ENCODE data around the gene TYMS. TPM values are rescaled to one million over a fixed set of nuclear protein-coding genes. Genes with fewer than 3 reads are reported as not detected.

The TYMS gene
- total and polyA plus RNA-seq, 12 donors, result 0.32 to 19.2 (median 3.8) TPM; not detected in 1

- 77 to 89% (median 81%) methylated on average over 8 of the region's 8 CpGs for WGBS, 4 donors
- no peak for TF ChIP-seq POLR2A (IDR thresholded peaks at IDR 0.05)
- TF ChIP-seq CTCF (IDR thresholded peaks at IDR 0.05), result no peak
- Histone ChIP-seq H3K9me3 (replicated peaks in 1 of 3) (no peaks in the 10 kb centered on the region), H3K36me3 (replicated peaks in 1 of 2) (peaks cover 0 to 18% of the 10 kb centered on the region in 2 donors), H3K4me1 (replicated peaks in 1 of 2) (peaks cover 9 to 10% of the 10 kb centered on the region in 2 donors), H3K27me3 (no peaks in the 10 kb centered on the region), H3K27ac (no peak overlapping the region), H3K4me3 (no peak overlapping the region)
- DNase-seq, result peak in 1 of 7 donors; percentile 10
- intact Hi-C loops (cut with DNase I), result no loop called here
These were observed 36.2 kb downstream of the TYMS start for GRCh38 chr18:693466-694187.

DNA sequence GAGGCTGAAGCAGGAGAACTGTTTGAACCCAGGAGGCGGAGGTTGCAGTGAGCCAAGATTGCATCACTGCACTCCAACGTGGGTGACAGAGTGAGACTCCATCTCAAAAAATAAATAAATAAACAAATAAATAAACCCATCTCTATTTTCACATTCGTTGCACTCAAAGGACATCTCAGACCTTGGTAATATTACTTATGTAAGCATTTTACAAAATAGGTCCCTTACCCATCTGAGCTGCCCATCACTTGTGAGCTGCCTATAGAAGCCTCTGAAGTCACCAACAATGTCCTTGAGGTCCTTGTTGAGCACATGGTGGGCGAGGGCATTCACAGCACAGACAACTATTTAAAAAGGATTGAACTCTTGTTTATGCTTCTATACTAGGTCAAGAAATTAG lies 39.6 kb downstream of the TYMS start:
- H3K27ac ChIP-seq, result no peak overlapping the region
- H3K4me1 ChIP-seq (replicated peaks in 1 of 2), result peaks cover 9 to 10% of the 10 kb centered on the region in 2 donors
- peak in 1 of 7 donors; percentile 13 for DNase-seq
- H3K4me3 ChIP-seq, result no peak overlapping the region
- TF ChIP-seq POLR2A (IDR thresholded peaks at IDR 0.05) (no peak), CTCF (IDR thresholded peaks at IDR 0.05) (no peak)
- H3K36me3 ChIP-seq (replicated peaks in 1 of 2), result peaks cover 0 to 18% of the 10 kb centered on the region in 2 donors
- WGBS, 4 donors, result 94 to 99% (median 97%) methylated on average over 4 of the region's 4 CpGs
- H3K27me3 ChIP-seq, result no peaks in the 10 kb centered on the region
- intact Hi-C loops (cut with DNase I), result no loop called here
- no peaks in the 10 kb centered on the region for H3K9me3 ChIP-seq (replicated peaks in 1 of 3)

DNA sequence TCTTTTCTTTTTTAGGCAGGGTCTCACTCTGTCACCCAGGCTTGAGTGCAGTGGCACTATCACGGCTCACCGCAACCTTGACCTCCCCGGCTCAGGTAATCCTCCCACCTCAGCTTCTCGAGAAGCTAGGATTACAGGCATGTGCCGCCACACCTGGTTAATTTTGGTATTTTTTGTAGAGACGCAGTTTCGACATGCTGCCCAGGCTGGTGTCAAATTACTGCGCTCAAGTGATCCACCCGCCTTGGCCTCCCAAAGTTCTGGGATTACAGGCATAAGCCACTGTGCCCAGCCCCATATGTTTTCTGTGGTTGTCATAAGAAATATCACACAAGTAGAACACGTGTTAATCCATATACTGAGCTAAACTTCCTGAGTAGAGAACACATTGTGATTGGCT lies 40.3 kb downstream of the TYMS start:
- TF ChIP-seq CTCF (IDR thresholded peaks at IDR 0.05) (no peak), POLR2A (IDR thresholded peaks at IDR 0.05) (no peak)
- WGBS, 4 donors, result 82 to 91% (median 90%) methylated on average over 10 of the region's 10 CpGs
- intact Hi-C loops (cut with DNase I), result no loop called here
- no peak overlapping the region for H3K27ac ChIP-seq
- peaks cover 0 to 12% of the 10 kb centered on the region in 2 donors for H3K36me3 ChIP-seq (replicated peaks in 1 of 2)
- DNase-seq, result peak in 1 of 7 donors; percentile 36
- no peaks in the 10 kb centered on the region for H3K9me3 ChIP-seq (replicated peaks in 1 of 3)
- H3K4me1 ChIP-seq (replicated peaks in 1 of 2), result peaks cover 7 to 14% of the 10 kb centered on the region in 2 donors
- no peak overlapping the region for H3K4me3 ChIP-seq
- no peaks in the 10 kb centered on the region for H3K27me3 ChIP-seq

- DNase-seq, result peak in 1 of 7 donors; percentile 47
- intact Hi-C loops (cut with DNase I), result no loop called here
- peak overlapping the region in 3 of 5 donors; percentile 15 to 70 (median 32) for H3K27ac ChIP-seq
- peaks cover 6 to 14% of the 10 kb centered on the region in 2 donors for H3K4me1 ChIP-seq (replicated peaks in 1 of 2)
- H3K9me3 ChIP-seq (replicated peaks in 1 of 3), result no peaks in the 10 kb centered on the region
- H3K27me3 ChIP-seq, result no peaks in the 10 kb centered on the region
- peaks cover 0 to 12% of the 10 kb centered on the region in 2 donors for H3K36me3 ChIP-seq (replicated peaks in 1 of 2)
- TF ChIP-seq CTCF (IDR thresholded peaks at IDR 0.05) (no peak), POLR2A (IDR thresholded peaks at IDR 0.05) (no peak)
- WGBS, 4 donors, result 74 to 87% (median 86%) methylated on average over 8 of the region's 8 CpGs
- no peak overlapping the region for H3K4me3 ChIP-seq
These were observed 45.9 kb downstream of the TYMS start for GRCh38 chr18:703213-703967.
